ENCODE measurements around the gene ASB10. TPM values are rescaled to one million over a fixed set of nuclear protein-coding genes. Genes with fewer than 3 reads are reported as not detected.

Gene ASB10
- total and polyA plus RNA-seq, 2 of the 13 experiments (the other 11 are each of a cell fraction or from before 2014, with no cell fraction given) = not detected

GRCh38 chr7:151174246-151175046 lies 12.6 kb downstream of the ASB10 start:
- H4K20me1 ChIP-seq (ENCODE audit: insufficient read depth, low read length) = no peaks in the 10 kb centered on the region
- no peak overlapping the region for H3K27ac ChIP-seq (ENCODE audit: extremely low read length, insufficient read depth, low read length)
- ChIA-PET CTCF (ENCODE audit: low intra/inter-chr PET ratio, low total read pairs) (no interaction called here), POLR2A (no interaction called here)
- BruUV-seq (replicated peaks) = no TSS peak
- no peak overlapping the region for H3K9ac ChIP-seq (ENCODE audit: insufficient read depth, low read depth, low read length)
- 83% methylated on average over 51 of the region's 77 CpGs for WGBS (ENCODE audit: low lambda C conversion rate)
- no peaks in the 10 kb centered on the region for H3K79me2 ChIP-seq (ENCODE audit: insufficient read depth, low read length)
- no peaks in the 10 kb centered on the region for H3K9me3 ChIP-seq (ENCODE audit: low read length)
- ATAC-seq (no peak), FAIRE-seq (no peak), DNase-seq (ENCODE audit: low spot score) (no peak)
- no peaks in the 10 kb centered on the region for H3K36me3 ChIP-seq (replicated peaks in 1 of 2; ENCODE audit: control insufficient read depth in 1 of 2, insufficient read depth in 2 of 2, low read length in 2 of 2)
- no peaks in the 10 kb centered on the region for H3K4me1 ChIP-seq (ENCODE audit: insufficient read depth, low read length)
- H3K4me3 ChIP-seq (replicated peaks in 1 of 3; ENCODE audit: insufficient read depth in 1 of 3, low read depth in 2 of 3, low read length in 3 of 3) = no peak overlapping the region
- no peak overlapping the region for H2AFZ ChIP-seq (ENCODE audit: low read length)
- peaks cover 0 to 45% of the 10 kb centered on the region in 2 experiments; a peak in 3 of 5 replicates for H3K27me3 ChIP-seq (ENCODE audit: control insufficient read depth in 1 of 2, insufficient read depth in 2 of 2, low read length in 2 of 2)
- H3K4me2 ChIP-seq (ENCODE audit: low read depth, low read length) = no peak overlapping the region
- in situ Hi-C loops (cut with HindIII; ENCODE audit: extremely low pct_ligation_motif_present, low pct_unique_long_range_greater_than_20kb) = no loop called here
- intact Hi-C loops (cut with micrococcal nuclease; ENCODE audit: unreplicated experiment) = loop anchor here (10.0 kb wide), 1 partner anchor 130 kb away; no protein-coding TSS in a partner anchor
- TF ChIP-seq RFX5 (IDR thresholded peaks at IDR 0.05; ENCODE audit: low read depth, low read length) (peak; percentile 60; the same call in 1 of the 2 replicates), ZBTB2 (CRISPR knock-in tag; IDR thresholded peaks at IDR 0.05; ENCODE audit: low read depth) (no peak)

- no TSS peak for BruUV-seq (replicated peaks)
These were observed 13.4 kb downstream of the ASB10 start for GRCh38 chr7:151173386-151174245.

More at GRCh38 chr7:151173386-151174245, 13.4 kb downstream of the ASB10 start:
- no peak for ATAC-seq
- DNase-seq (ENCODE audit: low spot score) = no peak
- intact Hi-C loops (cut with micrococcal nuclease; ENCODE audit: unreplicated experiment) = loop anchor here (10.0 kb wide), 1 partner anchor 131 kb away; no protein-coding TSS in a partner anchor
- Histone ChIP-seq H2AFZ (ENCODE audit: low read length) (no peak overlapping the region), H3K4me3 (replicated peaks in 1 of 3; ENCODE audit: insufficient read depth in 1 of 3, low read depth in 2 of 3, low read length in 3 of 3) (no peak overlapping the region), H3K36me3 (replicated peaks in 1 of 2; ENCODE audit: control insufficient read depth in 1 of 2, insufficient read depth in 2 of 2, low read length in 2 of 2) (no peaks in the 10 kb centered on the region), H3K79me2 (ENCODE audit: insufficient read depth, low read length) (no peaks in the 10 kb centered on the region), H4K20me1 (ENCODE audit: insufficient read depth, low read length) (no peaks in the 10 kb centered on the region), H3K9ac (ENCODE audit: insufficient read depth, low read depth, low read length) (no peak overlapping the region), H3K4me2 (ENCODE audit: low read depth, low read length) (no peak overlapping the region), H3K27ac (ENCODE audit: extremely low read length, insufficient read depth, low read length) (no peak overlapping the region), H3K4me1 (ENCODE audit: insufficient read depth, low read length) (no peaks in the 10 kb centered on the region), H3K9me3 (ENCODE audit: low read length) (no peaks in the 10 kb centered on the region), H3K27me3 (ENCODE audit: control insufficient read depth in 1 of 2, insufficient read depth in 2 of 2, low read length in 2 of 2) (peaks cover 0 to 45% of the 10 kb centered on the region in 2 experiments; a peak in 4 of 5 replicates)
- 60% methylated on average over 42 of the region's 43 CpGs for WGBS (ENCODE audit: low lambda C conversion rate)
- CTCF ChIA-PET (ENCODE audit: low intra/inter-chr PET ratio, low total read pairs) = interaction anchor here (2.4 to 2.7 kb wide), 2 partner anchors 49 to 130 kb away, joined by 8 to 67 read pairs; no protein-coding TSS in a partner anchor
- TF ChIP-seq THAP8 (CRISPR knock-in tag; IDR thresholded peaks at IDR 0.05; ENCODE audit: borderline replicate concordance) (no peak), ZBTB2 (CRISPR knock-in tag; IDR thresholded peaks at IDR 0.05; ENCODE audit: low read depth) (no peak), EED (CRISPR knock-in tag; IDR thresholded peaks at IDR 0.05) (no peak), ZNF296 (CRISPR knock-in tag; conservative IDR thresholded peaks at IDR 0.05) (no peak), ZNF777 (CRISPR knock-in tag; IDR thresholded peaks at IDR 0.05) (no peak), IRX3 (CRISPR knock-in tag; IDR thresholded peaks at IDR 0.05; ENCODE audit: borderline replicate concordance, low read depth) (no peak)
- TF ChIP-seq, protein P1, sequence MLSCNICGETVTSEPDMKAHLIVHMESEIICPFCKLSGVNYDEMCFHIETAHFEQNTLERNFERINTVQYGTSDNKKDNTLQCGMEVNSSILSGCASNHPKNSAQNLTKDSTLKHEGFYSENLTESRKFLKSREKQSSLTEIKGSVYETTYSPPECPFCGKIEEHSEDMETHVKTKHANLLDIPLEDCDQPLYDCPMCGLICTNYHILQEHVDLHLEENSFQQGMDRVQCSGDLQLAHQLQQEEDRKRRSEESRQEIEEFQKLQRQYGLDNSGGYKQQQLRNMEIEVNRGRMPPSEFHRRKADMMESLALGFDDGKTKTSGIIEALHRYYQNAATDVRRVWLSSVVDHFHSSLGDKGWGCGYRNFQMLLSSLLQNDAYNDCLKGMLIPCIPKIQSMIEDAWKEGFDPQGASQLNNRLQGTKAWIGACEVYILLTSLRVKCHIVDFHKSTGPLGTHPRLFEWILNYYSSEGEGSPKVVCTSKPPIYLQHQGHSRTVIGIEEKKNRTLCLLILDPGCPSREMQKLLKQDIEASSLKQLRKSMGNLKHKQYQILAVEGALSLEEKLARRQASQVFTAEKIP (CRISPR knock-in tag; IDR thresholded peaks at IDR 0.05; ENCODE audit: borderline replicate concordance) = no peak
- no peak for FAIRE-seq
- POLR2A ChIA-PET = no interaction called here
- in situ Hi-C loops (cut with HindIII; ENCODE audit: extremely low pct_ligation_motif_present, low pct_unique_long_range_greater_than_20kb) = no loop called here
